ENCODE data around the gene TEKTIP1.

TEKTIP1 gene

GRCh38 chr19:3492919-3493318 lies 46.1 kb upstream of the TEKTIP1 start:
- Histone ChIP-seq H3F3A (ENCODE audit: insufficient read depth, low read length) (no peaks in the 10 kb centered on the region), H3K27me3 (ENCODE audit: insufficient read depth, low read length) (no peaks in the 10 kb centered on the region), H3K36me3 (ENCODE audit: insufficient read depth, low read length) (peaks cover 55% of the 10 kb centered on the region), H3K4me1 (ENCODE audit: insufficient read depth, low read length, severe bottlenecking) (peaks cover 12% of the 10 kb centered on the region), H2AFZ (ENCODE audit: low read length) (no peak overlapping the region), H4K20me1 (ENCODE audit: insufficient read depth, low read length) (no peaks in the 10 kb centered on the region), H3K4me2 (ENCODE audit: low read length) (no peak overlapping the region), H3K9me3 (ENCODE audit: low read length) (no peaks in the 10 kb centered on the region), H3K79me2 (ENCODE audit: insufficient read depth, low read length) (no peaks in the 10 kb centered on the region), H3K27ac (ENCODE audit: low read depth, low read length, poor library complexity, severe bottlenecking) (no peak overlapping the region), H3K9ac (ENCODE audit: low read length) (no peak overlapping the region), H3K9me2 (ENCODE audit: low read depth, low read length) (no peaks in the 10 kb centered on the region), H3K4me3 (ENCODE audit: low read depth, low read length, poor library complexity, severe bottlenecking) (no peak overlapping the region)
- no peak for TF ChIP-seq EZH2 (IDR thresholded peaks at IDR 0.05; ENCODE audit: borderline replicate concordance, low read length)
- TF ChIP-seq, protein P1, sequence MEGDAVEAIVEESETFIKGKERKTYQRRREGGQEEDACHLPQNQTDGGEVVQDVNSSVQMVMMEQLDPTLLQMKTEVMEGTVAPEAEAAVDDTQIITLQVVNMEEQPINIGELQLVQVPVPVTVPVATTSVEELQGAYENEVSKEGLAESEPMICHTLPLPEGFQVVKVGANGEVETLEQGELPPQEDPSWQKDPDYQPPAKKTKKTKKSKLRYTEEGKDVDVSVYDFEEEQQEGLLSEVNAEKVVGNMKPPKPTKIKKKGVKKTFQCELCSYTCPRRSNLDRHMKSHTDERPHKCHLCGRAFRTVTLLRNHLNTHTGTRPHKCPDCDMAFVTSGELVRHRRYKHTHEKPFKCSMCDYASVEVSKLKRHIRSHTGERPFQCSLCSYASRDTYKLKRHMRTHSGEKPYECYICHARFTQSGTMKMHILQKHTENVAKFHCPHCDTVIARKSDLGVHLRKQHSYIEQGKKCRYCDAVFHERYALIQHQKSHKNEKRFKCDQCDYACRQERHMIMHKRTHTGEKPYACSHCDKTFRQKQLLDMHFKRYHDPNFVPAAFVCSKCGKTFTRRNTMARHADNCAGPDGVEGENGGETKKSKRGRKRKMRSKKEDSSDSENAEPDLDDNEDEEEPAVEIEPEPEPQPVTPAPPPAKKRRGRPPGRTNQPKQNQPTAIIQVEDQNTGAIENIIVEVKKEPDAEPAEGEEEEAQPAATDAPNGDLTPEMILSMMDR (IDR thresholded peaks at IDR 0.05; ENCODE audit: low read length): no peak

- Histone ChIP-seq H2AFZ (ENCODE audit: low read length) (no peak overlapping the region), H3K79me2 (ENCODE audit: insufficient read depth, low read length) (no peaks in the 10 kb centered on the region), H3K9ac (ENCODE audit: low read length) (peak overlapping the region; percentile 67; the same call in 1 of the 2 replicates), H3K27ac (ENCODE audit: low read depth, low read length, poor library complexity, severe bottlenecking) (peak overlapping the region; percentile 90), H3K9me2 (ENCODE audit: low read depth, low read length) (no peaks in the 10 kb centered on the region), H3K36me3 (ENCODE audit: insufficient read depth, low read length) (peaks cover 58% of the 10 kb centered on the region), H3K27me3 (ENCODE audit: insufficient read depth, low read length) (no peaks in the 10 kb centered on the region), H3K9me3 (ENCODE audit: low read length) (no peaks in the 10 kb centered on the region), H3K4me1 (ENCODE audit: insufficient read depth, low read length, severe bottlenecking) (peaks cover 12% of the 10 kb centered on the region), H3K4me3 (ENCODE audit: low read depth, low read length, poor library complexity, severe bottlenecking) (peak overlapping the region; percentile 52), H3K4me2 (ENCODE audit: low read length) (peak overlapping the region; percentile 74), H3F3A (ENCODE audit: insufficient read depth, low read length) (no peaks in the 10 kb centered on the region), H4K20me1 (ENCODE audit: insufficient read depth, low read length) (no peaks in the 10 kb centered on the region)
- TF ChIP-seq, protein P1 (IDR thresholded peaks at IDR 0.05; ENCODE audit: low read length): no peak
- TF ChIP-seq EZH2 (IDR thresholded peaks at IDR 0.05; ENCODE audit: borderline replicate concordance, low read length): no peak
These were observed 45.3 kb upstream of the TEKTIP1 start for GRCh38 chr19:3493651-3494050.

DNA sequence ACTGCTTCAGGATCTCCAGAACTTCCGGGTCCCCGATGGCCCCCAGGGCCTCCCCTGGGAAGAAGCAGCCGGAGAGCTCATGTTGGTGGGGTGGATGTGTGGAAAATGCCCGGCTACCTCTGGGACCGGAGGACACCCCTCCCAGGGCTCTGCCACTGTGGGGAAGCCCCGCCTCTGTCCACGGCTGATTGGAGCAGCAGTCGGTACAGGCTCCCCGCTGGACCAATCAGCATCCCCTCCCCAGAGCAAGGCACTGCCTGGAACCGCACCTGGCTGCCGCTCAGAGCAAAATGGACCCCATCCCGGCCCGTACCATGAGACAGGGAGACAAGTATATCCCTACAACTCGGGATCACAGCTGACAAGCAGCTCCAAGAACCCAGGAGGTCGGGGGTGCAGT lies 44.9 kb upstream of the TEKTIP1 start:
- Histone ChIP-seq H3K36me3 (ENCODE audit: insufficient read depth, low read length) (peaks cover 58% of the 10 kb centered on the region), H3K79me2 (ENCODE audit: insufficient read depth, low read length) (0 out of 2 replicates have a peak, but pooled peaks cover 3% of the 10 kb centered on the region), H3K4me1 (ENCODE audit: insufficient read depth, low read length, severe bottlenecking) (peaks cover 13% of the 10 kb centered on the region), H3K9ac (ENCODE audit: low read length) (peak overlapping the region; percentile 67; the same call in 1 of the 2 replicates), H3F3A (ENCODE audit: insufficient read depth, low read length) (no peaks in the 10 kb centered on the region), H3K4me3 (ENCODE audit: low read depth, low read length, poor library complexity, severe bottlenecking) (peak overlapping the region; percentile 52), H4K20me1 (ENCODE audit: insufficient read depth, low read length) (no peaks in the 10 kb centered on the region), H3K27ac (ENCODE audit: low read depth, low read length, poor library complexity, severe bottlenecking) (peak overlapping the region; percentile 90), H3K9me3 (ENCODE audit: low read length) (no peaks in the 10 kb centered on the region), H3K27me3 (ENCODE audit: insufficient read depth, low read length) (no peaks in the 10 kb centered on the region), H3K9me2 (ENCODE audit: low read depth, low read length) (no peaks in the 10 kb centered on the region), H2AFZ (ENCODE audit: low read length) (no peak overlapping the region), H3K4me2 (ENCODE audit: low read length) (peak overlapping the region; percentile 74)
- no peak for TF ChIP-seq EZH2 (IDR thresholded peaks at IDR 0.05; ENCODE audit: borderline replicate concordance, low read length)
- TF ChIP-seq, protein P1 (IDR thresholded peaks at IDR 0.05; ENCODE audit: low read length): no peak
